ENCODE results near the gene SON.
A peak's percentile ranks its signal among the peaks of the same experiment; 100 is the strongest.

SON gene

GRCh38 chr21:33542640-33543504, at the start of gene SON (continued):
- TF ChIP-seq ZNF184 (tag by site-specific recombination; IDR thresholded peaks at IDR 0.05) = no peak; the same call in none of the 2 replicates
- TF ChIP-seq, protein P1, sequence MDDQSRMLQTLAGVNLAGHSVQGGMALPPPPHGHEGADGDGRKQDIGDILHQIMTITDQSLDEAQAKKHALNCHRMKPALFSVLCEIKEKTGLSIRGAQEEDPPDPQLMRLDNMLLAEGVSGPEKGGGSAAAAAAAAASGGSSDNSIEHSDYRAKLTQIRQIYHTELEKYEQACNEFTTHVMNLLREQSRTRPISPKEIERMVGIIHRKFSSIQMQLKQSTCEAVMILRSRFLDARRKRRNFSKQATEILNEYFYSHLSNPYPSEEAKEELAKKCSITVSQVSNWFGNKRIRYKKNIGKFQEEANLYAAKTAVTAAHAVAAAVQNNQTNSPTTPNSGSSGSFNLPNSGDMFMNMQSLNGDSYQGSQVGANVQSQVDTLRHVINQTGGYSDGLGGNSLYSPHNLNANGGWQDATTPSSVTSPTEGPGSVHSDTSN (CRISPR knock-in tag; IDR thresholded peaks at IDR 0.05) = peak; percentile 71
- no peak for TF ChIP-seq ZNF768 (tag by site-specific recombination; IDR thresholded peaks at IDR 0.05)
- peak; percentile 74; the same call in 1 of the 2 replicates for TF ChIP-seq OVOL3 (tag by site-specific recombination; IDR thresholded peaks at IDR 0.05)
- no peak for TF ChIP-seq HOXC10 (CRISPR knock-in tag; IDR thresholded peaks at IDR 0.05)
- no peak for TF ChIP-seq ZNF416 (tag by site-specific recombination; IDR thresholded peaks at IDR 0.05)
- peak; percentile 71; the same call in 1 of the 2 replicates for TF ChIP-seq ZEB2 (tag by site-specific recombination; IDR thresholded peaks at IDR 0.05)
- TF ChIP-seq ZNF561 (tag by site-specific recombination; IDR thresholded peaks at IDR 0.05; ENCODE audit: borderline replicate concordance) = peak; percentile 89
- TF ChIP-seq SP7 (tag by site-specific recombination; IDR thresholded peaks at IDR 0.05) = peak; percentile 78; the same call in 1 of the 2 replicates
- TF ChIP-seq ZNF423 (tag by site-specific recombination; IDR thresholded peaks at IDR 0.05) = peak; percentile 73
- no peak for TF ChIP-seq ZNF560 (tag by site-specific recombination; IDR thresholded peaks at IDR 0.05; ENCODE audit: borderline replicate concordance)
- no peak for TF ChIP-seq ZNF785 (tag by site-specific recombination; IDR thresholded peaks at IDR 0.05)
- TF ChIP-seq KLF9 (tag by site-specific recombination; IDR thresholded peaks at IDR 0.05; ENCODE audit: low read depth) = no peak; the same call in 1 of the 2 replicates
- TF ChIP-seq, protein P2, sequence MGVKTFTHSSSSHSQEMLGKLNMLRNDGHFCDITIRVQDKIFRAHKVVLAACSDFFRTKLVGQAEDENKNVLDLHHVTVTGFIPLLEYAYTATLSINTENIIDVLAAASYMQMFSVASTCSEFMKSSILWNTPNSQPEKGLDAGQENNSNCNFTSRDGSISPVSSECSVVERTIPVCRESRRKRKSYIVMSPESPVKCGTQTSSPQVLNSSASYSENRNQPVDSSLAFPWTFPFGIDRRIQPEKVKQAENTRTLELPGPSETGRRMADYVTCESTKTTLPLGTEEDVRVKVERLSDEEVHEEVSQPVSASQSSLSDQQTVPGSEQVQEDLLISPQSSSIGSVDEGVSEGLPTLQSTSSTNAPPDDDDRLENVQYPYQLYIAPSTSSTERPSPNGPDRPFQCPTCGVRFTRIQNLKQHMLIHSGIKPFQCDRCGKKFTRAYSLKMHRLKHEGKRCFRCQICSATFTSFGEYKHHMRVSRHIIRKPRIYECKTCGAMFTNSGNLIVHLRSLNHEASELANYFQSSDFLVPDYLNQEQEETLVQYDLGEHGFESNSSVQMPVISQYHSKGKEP (tag by site-specific recombination; IDR thresholded peaks at IDR 0.05) = no peak
- TF ChIP-seq ZNF521 (tag by site-specific recombination; IDR thresholded peaks at IDR 0.05) = no peak
- TF ChIP-seq ZNF704 (tag by site-specific recombination; IDR thresholded peaks at IDR 0.05) = no peak
- TF ChIP-seq ZNF654 (tag by site-specific recombination; IDR thresholded peaks at IDR 0.05; ENCODE audit: low read depth) = no peak
- no peak for TF ChIP-seq ZNF48 (tag by site-specific recombination; IDR thresholded peaks at IDR 0.05)
- 0 out of 2 replicates have a peak, but pooled peaks have one; percentile 37 for TF ChIP-seq ZNF600 (tag by site-specific recombination; IDR thresholded peaks at IDR 0.05)
- TF ChIP-seq ZNF585B (tag by site-specific recombination; IDR thresholded peaks at IDR 0.05) = no peak
- TF ChIP-seq ZNF837 (tag by site-specific recombination; IDR thresholded peaks at IDR 0.05) = no peak
- no peak for TF ChIP-seq ZNF792 (tag by site-specific recombination; IDR thresholded peaks at IDR 0.05)
- no peak for TF ChIP-seq BCL11B (tag by site-specific recombination; IDR thresholded peaks at IDR 0.05; ENCODE audit: low read depth)
- TF ChIP-seq ZNF341 (tag by site-specific recombination; IDR thresholded peaks at IDR 0.05; ENCODE audit: low read depth) = peak; percentile 5; the same call in 1 of the 2 replicates
- TF ChIP-seq, protein P3, sequence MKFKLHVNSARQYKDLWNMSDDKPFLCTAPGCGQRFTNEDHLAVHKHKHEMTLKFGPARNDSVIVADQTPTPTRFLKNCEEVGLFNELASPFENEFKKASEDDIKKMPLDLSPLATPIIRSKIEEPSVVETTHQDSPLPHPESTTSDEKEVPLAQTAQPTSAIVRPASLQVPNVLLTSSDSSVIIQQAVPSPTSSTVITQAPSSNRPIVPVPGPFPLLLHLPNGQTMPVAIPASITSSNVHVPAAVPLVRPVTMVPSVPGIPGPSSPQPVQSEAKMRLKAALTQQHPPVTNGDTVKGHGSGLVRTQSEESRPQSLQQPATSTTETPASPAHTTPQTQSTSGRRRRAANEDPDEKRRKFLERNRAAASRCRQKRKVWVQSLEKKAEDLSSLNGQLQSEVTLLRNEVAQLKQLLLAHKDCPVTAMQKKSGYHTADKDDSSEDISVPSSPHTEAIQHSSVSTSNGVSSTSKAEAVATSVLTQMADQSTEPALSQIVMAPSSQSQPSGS (tag by site-specific recombination; IDR thresholded peaks at IDR 0.05; ENCODE audit: low read depth) = no peak
- TF ChIP-seq, protein P4, sequence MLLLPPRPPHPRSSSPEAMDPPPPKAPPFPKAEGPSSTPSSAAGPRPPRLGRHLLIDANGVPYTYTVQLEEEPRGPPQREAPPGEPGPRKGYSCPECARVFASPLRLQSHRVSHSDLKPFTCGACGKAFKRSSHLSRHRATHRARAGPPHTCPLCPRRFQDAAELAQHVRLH (tag by site-specific recombination; IDR thresholded peaks at IDR 0.05) = peak; percentile 59; the same call in 1 of the 2 replicates
- TF ChIP-seq ZNF830 (tag by site-specific recombination; IDR thresholded peaks at IDR 0.05; ENCODE audit: low read depth) = no peak
- TF ChIP-seq ZNF138 (tag by site-specific recombination; IDR thresholded peaks at IDR 0.05; ENCODE audit: borderline replicate concordance) = no peak
- TF ChIP-seq ZNF311 (tag by site-specific recombination; IDR thresholded peaks at IDR 0.05; ENCODE audit: borderline replicate concordance) = no peak
- TF ChIP-seq ZNF610 (tag by site-specific recombination; IDR thresholded peaks at IDR 0.05; ENCODE audit: borderline replicate concordance) = peak; percentile 74
- no peak for TF ChIP-seq ZBTB1 (tag by site-specific recombination; IDR thresholded peaks at IDR 0.05)
- no peak for TF ChIP-seq ZNF202 (tag by site-specific recombination; IDR thresholded peaks at IDR 0.05; ENCODE audit: borderline replicate concordance)
- peak; percentile 35; the same call in 1 of the 2 replicates for TF ChIP-seq OSR2 (tag by site-specific recombination; IDR thresholded peaks at IDR 0.05)
- TF ChIP-seq KLF16 (tag by site-specific recombination; IDR thresholded peaks at IDR 0.05) = peak; percentile 91
- TF ChIP-seq HOXD13 (CRISPR knock-in tag; IDR thresholded peaks at IDR 0.05; ENCODE audit: borderline replicate concordance) = no peak
- TF ChIP-seq ZNF174 (tag by site-specific recombination; IDR thresholded peaks at IDR 0.05) = no peak

All from HEK293 (cell line).